ENCODE results near the gene RGS6. TPM values are rescaled to one million over a fixed set of nuclear protein-coding genes. Genes with fewer than 3 reads are reported as not detected.

RGS6 gene
- polyA plus RNA-seq, 3 donors, result not detected

GRCh38 chr14:72416081-72416849, 484.0 kb downstream of the RGS6 start:
- H3K27ac ChIP-seq (ENCODE audit: low read depth in 1 of 2, low read length in 2 of 2), result no peak overlapping the region
- H4K20me1 ChIP-seq (ENCODE audit: insufficient read depth, low read length), result no peaks in the 10 kb centered on the region
- Mint-ChIP-seq H3K9me3 (peaks cover 4 to 15% (median 10%) of the 10 kb centered on the region in 7 donors), H3K27ac (no peak overlapping the region), H3K27me3 (ENCODE audit: low read depth in 3 of 3) (peaks cover 0 to 4% (median 3%) of the 10 kb centered on the region in 3 donors), H3K4me1 (peaks cover 4% of the 10 kb centered on the region), H3K4me3 (no peak overlapping the region), H3K36me3 (no peaks in the 10 kb centered on the region)
- H3K4me3 ChIP-seq (replicated peaks in 1 of 3; ENCODE audit: low read depth in 2 of 3, low read length in 3 of 3), result no peak overlapping the region
- H3K27me3 ChIP-seq (ENCODE audit: control insufficient read depth in 2 of 2, insufficient read depth in 2 of 2, low read length in 2 of 2), result no peaks in the 10 kb centered on the region
- H2AFZ ChIP-seq (ENCODE audit: insufficient read depth, low read depth, low read length, poor library complexity, severe bottlenecking), result no peak overlapping the region
- no peak overlapping the region for H3K4me2 ChIP-seq (replicated peaks; ENCODE audit: extremely low read depth, low read length, poor library complexity, severe bottlenecking)
- peaks cover 0 to 12% of the 10 kb centered on the region in 2 donors for H3K9me3 ChIP-seq (replicated peaks in 1 of 2; ENCODE audit: control insufficient read depth in 1 of 2, insufficient read depth in 1 of 2, low read length in 2 of 2)
- no peaks in the 10 kb centered on the region for H3K79me2 ChIP-seq (ENCODE audit: insufficient read depth, low read length)
- WGBS (ENCODE audit: insufficient coverage), result no CpG with 5 or more reads among the region's 2 CpGs
- H3K4me1 ChIP-seq (ENCODE audit: control insufficient read depth in 1 of 2, insufficient read depth in 2 of 2, low read length in 2 of 2), result no peaks in the 10 kb centered on the region
- TF ChIP-seq CTCF (IDR thresholded peaks at IDR 0.05), result no peak
- DNase-seq, result no peak
- H3K9ac ChIP-seq (ENCODE audit: insufficient read depth, low read length, poor library complexity, severe bottlenecking), result no peak overlapping the region
- H3K36me3 ChIP-seq (replicated peaks in 1 of 2; ENCODE audit: control insufficient read depth in 1 of 2, insufficient read depth in 2 of 2, low read length in 2 of 2), result no peaks in the 10 kb centered on the region
- intact Hi-C loops (cut with micrococcal nuclease), result no loop called here

DNA sequence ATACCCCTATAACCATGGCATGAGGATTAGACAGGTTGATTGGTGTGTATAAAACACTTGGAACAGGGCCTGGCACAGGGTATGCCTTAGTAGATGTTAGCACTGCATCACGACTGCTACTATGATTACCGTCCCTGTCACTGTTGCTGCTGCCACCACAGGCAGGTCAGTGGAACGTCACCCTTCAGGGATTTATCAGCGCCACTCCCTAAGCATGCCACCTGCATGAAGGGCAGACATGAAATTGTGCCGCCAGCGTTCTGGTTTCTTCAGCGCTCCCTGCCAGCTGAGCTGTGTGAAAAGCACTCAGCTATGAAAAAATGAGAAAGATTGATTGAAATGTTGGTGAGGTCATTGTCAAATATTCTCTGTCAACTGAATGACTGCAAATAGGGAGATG, 484.7 kb downstream of the RGS6 start:
- H3K36me3 Mint-ChIP-seq, result no peaks in the 10 kb centered on the region

More for the DNA sequence above, 484.7 kb downstream of the RGS6 start:
- H3K4me1 ChIP-seq (ENCODE audit: control insufficient read depth in 1 of 2, insufficient read depth in 2 of 2, low read length in 2 of 2), result no peaks in the 10 kb centered on the region
- H3K36me3 ChIP-seq (replicated peaks in 1 of 2; ENCODE audit: control insufficient read depth in 1 of 2, insufficient read depth in 2 of 2, low read length in 2 of 2), result no peaks in the 10 kb centered on the region
- H3K9me3 Mint-ChIP-seq, result peaks cover 4 to 15% (median 10%) of the 10 kb centered on the region in 7 donors
- H2AFZ ChIP-seq (ENCODE audit: insufficient read depth, low read depth, low read length, poor library complexity, severe bottlenecking), result no peak overlapping the region
- no peak overlapping the region for H3K4me3 Mint-ChIP-seq
- no peak for TF ChIP-seq CTCF (IDR thresholded peaks at IDR 0.05)
- DNase-seq, result no peak
- H3K9ac ChIP-seq (ENCODE audit: insufficient read depth, low read length, poor library complexity, severe bottlenecking), result no peak overlapping the region
- 90% methylated on average over 3 of the region's 7 CpGs for whole genome bisulfite sequencing (ENCODE audit: insufficient coverage)
- no peak overlapping the region for H3K4me2 ChIP-seq (replicated peaks; ENCODE audit: extremely low read depth, low read length, poor library complexity, severe bottlenecking)
- no peak overlapping the region for H3K27ac ChIP-seq (ENCODE audit: low read depth in 1 of 2, low read length in 2 of 2)
- H3K9me3 ChIP-seq (replicated peaks in 1 of 2; ENCODE audit: control insufficient read depth in 1 of 2, insufficient read depth in 1 of 2, low read length in 2 of 2), result peaks cover 0 to 12% of the 10 kb centered on the region in 2 donors
- no peaks in the 10 kb centered on the region for H3K79me2 ChIP-seq (ENCODE audit: insufficient read depth, low read length)
- H3K4me3 ChIP-seq (replicated peaks in 1 of 3; ENCODE audit: low read depth in 2 of 3, low read length in 3 of 3), result no peak overlapping the region
- intact Hi-C loops (cut with micrococcal nuclease), result no loop called here
- no peaks in the 10 kb centered on the region for H4K20me1 ChIP-seq (ENCODE audit: insufficient read depth, low read length)
- peaks cover 0 to 4% (median 3%) of the 10 kb centered on the region in 3 donors for H3K27me3 Mint-ChIP-seq (ENCODE audit: low read depth in 3 of 3)
- peaks cover 4% of the 10 kb centered on the region for H3K4me1 Mint-ChIP-seq
- no peaks in the 10 kb centered on the region for H3K27me3 ChIP-seq (ENCODE audit: control insufficient read depth in 2 of 2, insufficient read depth in 2 of 2, low read length in 2 of 2)
- no peak overlapping the region for H3K27ac Mint-ChIP-seq
